B cell (primary cell): ENCODE results near the gene NUCKS1. TPM values are rescaled to one million over a fixed set of nuclear protein-coding genes. Genes with fewer than 3 reads are reported as not detected.
A peak's percentile ranks its signal among the peaks of the same experiment; 100 is the strongest.

Experiments used
- ATAC-seq: fragments of 200-7000 bp; cut with Tn5 transposase; one replicate; pipeline ENCODE4 v1.10.0; 2021; ENCODE audit warnings: low read depth, mild to moderate bottlenecking, moderate number of reproducible peaks, moderate library complexity
- CTCF ChIA-PET: fragments of 350-600 bp; sonication (Branson Sonifier 250); formaldehyde crosslinking; loops from one replicate; lab custom pipeline; 2021; ENCODE audit warnings: antibody characterized with exemption, inconsistent platforms; lab: Charles Lee
- POLR2A ChIA-PET: fragments of 350-600 bp; sonication (Branson Sonifier 250); formaldehyde crosslinking; loops from one replicate; lab custom pipeline; 2021; ENCODE audit warnings: antibody characterized with exemption; lab: Charles Lee
- DNase-seq: peaks from one replicate; pipeline ENCODE4 v3.0.0; 2013
- H2AFZ ChIP-seq: 2 replicates; pipeline ENCODE4 v1.6.1; 2012; ENCODE audit warnings: mild to moderate bottlenecking, low read depth, low read length; ENCODE audit not compliant: insufficient read depth, poor library complexity, severe bottlenecking
- H3K27ac ChIP-seq, 2 donors: 1 replicate in 1 of 2; 2 replicates in 1 of 2; pipeline ENCODE4 v1.5.1; 2012 to 2013; ENCODE audit warnings: low read length in 2 of 2, mild to moderate bottlenecking in 2 of 2, moderate library complexity in 1 of 2
- H3K27me3 ChIP-seq, 4 experiments: fragments of 200-600 bp in 1 of 4; sonication (generic) in 1 of 4; replicated peaks in 1 of 4; 1 replicate in 2 of 4; 2 replicates in 2 of 4; pipeline versions ENCODE4 v1.6.1 to v1.7.0; 2013 to 2016; ENCODE audit warnings: low read length in 3 of 4, mild to moderate bottlenecking in 2 of 4, mixed read lengths in 1 of 4, moderate library complexity in 1 of 4; ENCODE audit not compliant: insufficient read depth in 4 of 4, control insufficient read depth in 3 of 4; ENCODE audit errors: control extremely low read depth in 1 of 4
- H3K36me3 ChIP-seq, 2 experiments: replicated peaks in 1 of 2; 1 replicate in 1 of 2; 2 replicates in 1 of 2; pipeline versions ENCODE4 v1.6.1 to v1.7.1; 2013; ENCODE audit warnings: low read length in 1 of 2; ENCODE audit not compliant: insufficient read depth in 2 of 2, control insufficient read depth in 1 of 2; ENCODE audit errors: control extremely low read depth in 1 of 2, extremely low read depth in 1 of 2
- H3K4me1 ChIP-seq, 2 donors: fragments of 200-600 bp in 1 of 2; sonication (generic) in 1 of 2; 1 replicate in 1 of 2; 2 replicates in 1 of 2; pipeline versions ENCODE4 v1.5.1 to v1.6.1; 2013 to 2017; ENCODE audit warnings: low read length in 2 of 2; ENCODE audit not compliant: control insufficient read depth in 2 of 2, insufficient read depth in 2 of 2
- H3K4me2 ChIP-seq: replicated peaks from 2 replicates; pipeline ENCODE3; 2012; ENCODE audit warnings: mild to moderate bottlenecking, low read depth, low read length; ENCODE audit not compliant: poor library complexity, severe bottlenecking
- H3K4me3 ChIP-seq, 5 experiments: fragments of 200-600 bp in 1 of 5; sonication (generic) in 1 of 5; 1 replicate in 3 of 5; 2 replicates in 2 of 5; pipeline versions ENCODE4 v1.5.1 to v1.7.0; 2011 to 2016; ENCODE audit warnings: low read length in 4 of 5, mild to moderate bottlenecking in 4 of 5, low read depth in 2 of 5, control low read depth in 1 of 5, moderate library complexity in 1 of 5; ENCODE audit not compliant: insufficient read depth in 1 of 5; ENCODE audit errors: control extremely low read depth in 1 of 5, extremely low read depth in 1 of 5
- H3K79me2 ChIP-seq: fragments of 200-600 bp; sonication (generic); one replicate; pipeline ENCODE4 v1.6.0; 2016; ENCODE audit warnings: low read length; ENCODE audit not compliant: control insufficient read depth, insufficient read depth
- H3K9ac ChIP-seq: fragments of 200-600 bp; sonication (generic); 2 replicates; pipeline ENCODE4 v1.6.1; 2017; ENCODE audit warnings: mild to moderate bottlenecking, low read length, moderate library complexity
- H3K9me3 ChIP-seq, 3 donors: one replicate each; pipeline versions ENCODE4 v1.6.1 to v1.7.1; 2013; ENCODE audit warnings: low read length in 2 of 3; ENCODE audit not compliant: control insufficient read depth in 2 of 3, insufficient read depth in 1 of 3; ENCODE audit errors: control extremely low read depth in 1 of 3
- H4K20me1 ChIP-seq: 2 replicates; pipeline ENCODE4 v1.6.0; 2012; ENCODE audit warnings: mild to moderate bottlenecking, low read length; ENCODE audit not compliant: insufficient read depth, control insufficient read depth, poor library complexity, severe bottlenecking
- H3K27ac Mint-ChIP-seq: one replicate; pipeline ENCODE4 v1.8.0; 2021; ENCODE audit warnings: mixed read lengths
- H3K27me3 Mint-ChIP-seq: one replicate; pipeline ENCODE4 v1.8.0; 2021; ENCODE audit warnings: mixed read lengths
- H3K4me1 Mint-ChIP-seq: one replicate; pipeline ENCODE4 v1.8.0; 2021; ENCODE audit warnings: mixed read lengths
- H3K4me3 Mint-ChIP-seq: one replicate; pipeline ENCODE4 v1.8.0; 2021; ENCODE audit warnings: mixed read lengths
- H3K9me3 Mint-ChIP-seq: one replicate; pipeline ENCODE4 v1.8.0; 2022; ENCODE audit warnings: mixed read lengths; ENCODE audit not compliant: insufficient read depth
- CTCF ChIP-seq: fragments of 200-600 bp; IDR thresholded peaks from one replicate; pipeline ENCODE4 v1.8.0; 2022; ENCODE audit warnings: antibody characterized with exemption, mild to moderate bottlenecking
- EZH2 ChIP-seq: IDR thresholded peaks from 2 replicates; pipeline ENCODE4 v1.6.1; 2012; ENCODE audit warnings: borderline replicate concordance, low read depth, mild to moderate bottlenecking, moderate library complexity, low read length; ENCODE audit not compliant: insufficient read depth, poor library complexity, severe bottlenecking
- WGBS: methylation state at CpG from one replicate; pipeline ENCODE4 v1.1.5; 2013; ENCODE audit warnings: missing lambda C conversion rate; ENCODE audit not compliant: insufficient coverage; 5-methylcytosine and 5-hydroxymethylcytosine counted together
- intact Hi-C: fragments of 100-400 bp; cut with micrococcal nuclease; formaldehyde crosslinking; loops from one replicate; pipeline ENCODE4 v1.10.0; 2022
- polyA plus RNA-seq: library from polyadenylated mRNA; depleted of rRNA; stranded (reverse); fragments of >200 nt; gene quantifications from 2 replicates; pipeline ENCODE4 v1.2.3, GENCODE V29; 2012
- total RNA-seq, 2 donors: library from RNA; stranded (reverse); fragments of 120-200 nt in 1 of 2; gene quantifications; 1 replicate in 1 of 2; 2 replicates in 1 of 2; pipeline versions ENCODE4 v1.2.3 to v1.2.4, GENCODE V29; 2013 to 2022

The NUCKS1 gene
- total and polyA plus RNA-seq, 2 donors (not counting 1 experiment from before 2014, with no cell fraction given) = 6.5 to 90.1 TPM

GRCh38 chr1:205676597-205676996 is 73.4 kb downstream of the NUCKS1 start:
- no peak overlapping the region for H3K27ac Mint-ChIP-seq
- Histone ChIP-seq H3K27ac (peak overlapping the region in 1 of 2 donors; percentile 23), H3K9me3 (no peaks in the 10 kb centered on the region), H2AFZ (no peak overlapping the region), H3K4me1 (peaks cover 41 to 54% of the 10 kb centered on the region in 2 donors), H3K4me3 (no peak overlapping the region), H3K79me2 (peaks cover 74% of the 10 kb centered on the region), H3K9ac (no peak overlapping the region), H3K36me3 (peaks cover 0 to 3% of the 10 kb centered on the region in 2 experiments), H3K4me2 (peak overlapping the region; percentile 7), H3K27me3 (no peaks in the 10 kb centered on the region), H4K20me1 (peaks cover 8% of the 10 kb centered on the region)
- ATAC-seq (no peak), DNase-seq (no peak)
- 86% methylated on average over 3 of the region's 3 CpGs for WGBS
- H3K4me3 Mint-ChIP-seq = no peak overlapping the region
- TF ChIP-seq CTCF (no peak), EZH2 (no peak)
- peaks cover 43% of the 10 kb centered on the region for H3K4me1 Mint-ChIP-seq
- intact Hi-C loops = no loop called here
- ChIA-PET CTCF (interaction anchor here (1.1 to 9.1 kb wide), 5 partner anchors 9 to 86 kb away, joined by 3 to 76 read pairs (median 6); no protein-coding TSS in a partner anchor), POLR2A (no interaction called here)
- no peaks in the 10 kb centered on the region for H3K27me3 Mint-ChIP-seq
- H3K9me3 Mint-ChIP-seq = no peaks in the 10 kb centered on the region

GRCh38 chr1:205676002-205676401 is 74.0 kb downstream of the NUCKS1 start:
- no peaks in the 10 kb centered on the region for H3K27me3 Mint-ChIP-seq
- TF ChIP-seq EZH2 (no peak), CTCF (no peak)
- H3K4me3 Mint-ChIP-seq = no peak overlapping the region
- H3K27ac ChIP-seq = peak overlapping the region in 1 of 2 donors; percentile 46
- H3K9ac ChIP-seq = no peak overlapping the region
- H3K9me3 Mint-ChIP-seq = no peaks in the 10 kb centered on the region
- peaks cover 47 to 60% of the 10 kb centered on the region in 2 donors for H3K4me1 ChIP-seq
- intact Hi-C loops = no loop called here
- H3K79me2 ChIP-seq = peaks cover 80% of the 10 kb centered on the region
- ATAC-seq = no peak
- no peak for DNase-seq
- H2AFZ ChIP-seq = no peak overlapping the region
- 100% methylated on average over 2 of the region's 5 CpGs for WGBS
- H3K27me3 ChIP-seq = no peaks in the 10 kb centered on the region
- H3K4me1 Mint-ChIP-seq = peaks cover 47% of the 10 kb centered on the region
- ChIA-PET POLR2A (no interaction called here), CTCF (interaction anchor here (7.7 to 9.1 kb wide), 2 partner anchors 16 to 35 kb away, joined by 70 to 76 read pairs; no protein-coding TSS in a partner anchor)
- no peak overlapping the region for H3K4me3 ChIP-seq
- H3K9me3 ChIP-seq = no peaks in the 10 kb centered on the region
- H3K27ac Mint-ChIP-seq = no peak overlapping the region
- H4K20me1 ChIP-seq = peaks cover 8% of the 10 kb centered on the region
- H3K36me3 ChIP-seq = peaks cover 0 to 3% of the 10 kb centered on the region in 2 experiments
- peak overlapping the region; percentile 7 for H3K4me2 ChIP-seq
